Tibial nerve (tissue), 4 donors: ENCODE measurements around the gene TLE3.

Source experiments
- CTCF ChIP-seq, 5 experiments: fragments of 200-600 bp in 3 of 5; fragments of 450-650 bp in 2 of 5; sonication (generic) in 3 of 5; IDR thresholded peaks; one replicate each; pipeline ENCODE4 v1.5.1; 2016 to 2019; ENCODE audit warnings: antibody characterized with exemption in 5 of 5, mild to moderate bottlenecking in 3 of 5, moderate library complexity in 2 of 5
- EP300 ChIP-seq, 2 donors: sonication (generic); formaldehyde crosslinking; IDR thresholded peaks; one replicate each; pipeline ENCODE4 v1.6.1; 2017; ENCODE audit warnings: antibody characterized with exemption in 2 of 2, mild to moderate bottlenecking in 1 of 2

DNA sequence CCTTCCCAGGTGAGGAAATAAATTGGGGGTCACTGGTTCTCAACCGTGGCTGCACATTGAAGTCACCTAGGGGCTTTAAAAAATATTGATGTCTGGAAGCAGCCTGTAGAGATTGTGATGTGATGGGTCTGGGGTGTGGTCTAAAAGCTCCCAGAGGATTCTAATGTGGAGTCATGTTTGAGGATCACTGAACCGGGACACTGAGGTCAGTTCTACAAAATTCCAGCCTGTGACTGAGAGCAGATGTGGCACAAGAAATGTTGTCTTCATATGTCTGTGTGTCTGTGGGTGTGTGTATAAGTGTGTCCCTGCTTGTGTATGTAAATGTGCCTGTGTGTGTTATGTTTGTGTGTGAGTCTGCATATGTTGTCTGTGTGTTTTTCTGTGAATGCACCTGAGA, 79.9 kb downstream of the TLE3 start:
- TF ChIP-seq EP300 (IDR thresholded peaks at IDR 0.05) (no peak), CTCF (IDR thresholded peaks at IDR 0.05) (no peak)
